IMR-90 (cell line): ENCODE measurements around the gene CPLX1. TPM values are rescaled to one million over a fixed set of nuclear protein-coding genes. Genes with fewer than 3 reads are reported as not detected.

Experiments
- ATAC-seq: fragments of 200-7000 bp; cut with Tn5 transposase; 2 replicates; pipeline ENCODE4 v1.9.1; 2020; ENCODE audit warnings: low read depth, mild to moderate bottlenecking, moderate library complexity
- BruUV-seq: library from RNA; stranded (reverse); fragments of 400-500 nt; replicated peaks from 2 replicates; lab custom pipeline; 2021; lab: Mats Ljungman, UMichigan
- CTCF ChIA-PET: fragments of 300-600 bp; formaldehyde crosslinking; extraction: SDS; loops from one replicate; lab custom pipeline; 2021; ENCODE audit warnings: antibody characterized with exemption; lab: Yijun Ruan, JAX
- POLR2A ChIA-PET: fragments of 300-600 bp; sonication (Branson Sonifier 250); formaldehyde crosslinking; loops from one replicate; lab custom pipeline; 2022; ENCODE audit warnings: antibody characterized with exemption; ENCODE audit not compliant: unreplicated experiment; lab: Charles Lee
- DNase-seq: peaks from one replicate; pipeline ENCODE4 v3.0.0; 2013
- H2AFZ ChIP-seq: replicated peaks from 2 replicates; pipeline ENCODE3; 2013; ENCODE audit warnings: low read length, mild to moderate bottlenecking; ENCODE audit not compliant: poor library complexity
- H2AK5ac ChIP-seq: 2 replicates; pipeline ENCODE4 v1.6.1; 2013; ENCODE audit warnings: low read depth, low read length, inconsistent platforms
- H2AK9ac ChIP-seq: replicated peaks from 2 replicates; pipeline ENCODE3; 2013; ENCODE audit warnings: mild to moderate bottlenecking, low read depth, low read length, moderate library complexity; ENCODE audit not compliant: poor library complexity
- H2BK120ac ChIP-seq: 2 replicates; pipeline ENCODE4 v1.6.1; 2013; ENCODE audit warnings: low read depth, low read length, inconsistent platforms
- H2BK15ac ChIP-seq: 3 replicates; pipeline ENCODE4 v1.6.1; 2013; ENCODE audit warnings: low read depth, low read length, inconsistent platforms
- H2BK20ac ChIP-seq: 2 replicates; pipeline ENCODE4 v1.6.1; 2013; ENCODE audit warnings: low read depth, mild to moderate bottlenecking, inconsistent platforms, low read length, moderate library complexity
- H2BK5ac ChIP-seq: 2 replicates; pipeline ENCODE4 v1.6.1; 2013; ENCODE audit warnings: mild to moderate bottlenecking, low read depth, low read length, inconsistent platforms; ENCODE audit not compliant: poor library complexity, severe bottlenecking
- H3K14ac ChIP-seq: replicated peaks from 2 replicates; pipeline ENCODE4 v1.6.1; 2013; ENCODE audit warnings: low read depth, low read length, inconsistent platforms
- H3K18ac ChIP-seq: 2 replicates; pipeline ENCODE4 v1.6.1; 2013; ENCODE audit warnings: low read depth, low read length, control low read depth
- H3K23ac ChIP-seq: 2 replicates; pipeline ENCODE4 v1.6.1; 2013; ENCODE audit warnings: low read depth, low read length, inconsistent platforms
- H3K27ac ChIP-seq: 2 replicates; pipeline ENCODE4 v1.5.1; 2013; ENCODE audit warnings: mild to moderate bottlenecking, control low read depth, low read length; ENCODE audit not compliant: insufficient read depth
- H3K27me3 ChIP-seq: 2 replicates; pipeline ENCODE4 v1.6.1; 2013; ENCODE audit warnings: low read length; ENCODE audit not compliant: control insufficient read depth, insufficient read depth
- H3K36me3 ChIP-seq: 2 replicates; pipeline ENCODE4 v1.6.1; 2013; ENCODE audit warnings: low read length, mixed read lengths; ENCODE audit not compliant: control insufficient read depth, insufficient read depth
- H3K4ac ChIP-seq: 2 replicates; pipeline ENCODE4 v1.6.1; 2013; ENCODE audit warnings: low read depth, low read length, inconsistent platforms
- H3K4me1 ChIP-seq: 2 replicates; pipeline ENCODE4 v1.6.1; 2013; ENCODE audit warnings: low read length, mixed read lengths; ENCODE audit not compliant: control insufficient read depth, insufficient read depth
- H3K4me2 ChIP-seq: 2 replicates; pipeline ENCODE4 v1.6.1; 2013; ENCODE audit warnings: low read depth, mild to moderate bottlenecking, control low read depth, low read length, moderate library complexity
- H3K4me3 ChIP-seq: 2 replicates; pipeline ENCODE4 v1.5.1; 2013; ENCODE audit warnings: low read depth, mild to moderate bottlenecking, control low read depth, low read length, moderate library complexity; ENCODE audit not compliant: insufficient read depth
- H3K56ac ChIP-seq: 2 replicates; pipeline ENCODE4 v1.6.1; 2013; ENCODE audit warnings: low read length, inconsistent platforms; ENCODE audit not compliant: insufficient read depth; ENCODE audit errors: extremely low read depth
- H3K79me1 ChIP-seq, 2 experiments: 2 replicates each; pipeline ENCODE4 v1.6.1; 2013; ENCODE audit warnings: low read length in 2 of 2, inconsistent platforms in 1 of 2, low read depth in 1 of 2
- H3K9ac ChIP-seq: 2 replicates; pipeline ENCODE4 v1.6.1; 2013; ENCODE audit warnings: low read depth, low read length, control low read depth
- H3K9me1 ChIP-seq: 2 replicates; pipeline ENCODE4 v1.6.1; 2013; ENCODE audit warnings: low read length, inconsistent platforms; ENCODE audit not compliant: insufficient read depth
- H3K9me3 ChIP-seq: 2 replicates; pipeline ENCODE4 v1.6.1; 2013; ENCODE audit warnings: low read length; ENCODE audit not compliant: control insufficient read depth, insufficient read depth
- H4K20me1 ChIP-seq: 2 replicates; pipeline ENCODE4 v1.6.1; 2013; ENCODE audit warnings: low read length, inconsistent platforms; ENCODE audit not compliant: insufficient read depth
- H4K5ac ChIP-seq: 2 replicates; pipeline ENCODE4 v1.6.1; 2013; ENCODE audit warnings: mild to moderate bottlenecking, low read depth, low read length, control low read depth
- H4K8ac ChIP-seq, 2 experiments: 2 replicates each; pipeline ENCODE4 v1.6.1; 2013; ENCODE audit warnings: low read depth in 2 of 2, low read length in 2 of 2, control low read depth in 1 of 2, inconsistent platforms in 1 of 2
- H4K91ac ChIP-seq: 2 replicates; pipeline ENCODE4 v1.6.1; 2013; ENCODE audit warnings: low read depth, low read length, inconsistent platforms; ENCODE audit not compliant: insufficient read depth
- BHLHE40 ChIP-seq: fragments of 150-350 bp; IDR thresholded peaks from 2 replicates; pipeline ENCODE4 v1.6.1; 2016; ENCODE audit warnings: mild to moderate bottlenecking, low read depth, low read length
- CEBPB ChIP-seq: IDR thresholded peaks from 2 replicates; pipeline ENCODE4 v1.6.1; 2012; ENCODE audit warnings: low read depth, low read length, improper control_type of control experiment
- CHD1 ChIP-seq: IDR thresholded peaks from 2 replicates; pipeline ENCODE4 v1.6.1; 2012; ENCODE audit warnings: low read depth, low read length, improper control_type of control experiment
- ELK1 ChIP-seq: fragments of 150-350 bp; IDR thresholded peaks from 2 replicates; pipeline ENCODE4 v1.6.1; 2016; ENCODE audit warnings: low read depth, mild to moderate bottlenecking, low read length, moderate library complexity, borderline replicate concordance
- FOS ChIP-seq: fragments of 150-350 bp; IDR thresholded peaks from 2 replicates; pipeline ENCODE4 v1.6.1; 2016; ENCODE audit warnings: low read depth, low read length
- MAFK ChIP-seq: IDR thresholded peaks from 2 replicates; pipeline ENCODE4 v1.6.1; 2012; ENCODE audit warnings: low read depth, low read length, improper control_type of control experiment
- MAZ ChIP-seq: IDR thresholded peaks from 2 replicates; pipeline ENCODE4 v1.6.1; 2012; ENCODE audit warnings: low read depth, mild to moderate bottlenecking, low read length, improper control_type of control experiment, moderate library complexity, borderline replicate concordance
- MXI1 ChIP-seq: IDR thresholded peaks from 2 replicates; pipeline ENCODE4 v1.6.1; 2012; ENCODE audit warnings: low read depth, mild to moderate bottlenecking, low read length, moderate library complexity, borderline replicate concordance
- NFE2L2 ChIP-seq: fragments of 150-350 bp; IDR thresholded peaks from 2 replicates; pipeline ENCODE4 v1.6.1; 2016; ENCODE audit warnings: low read depth, mild to moderate bottlenecking, low read length
- POLR2A ChIP-seq: IDR thresholded peaks from 2 replicates; pipeline ENCODE4 v1.6.1; 2012; ENCODE audit warnings: mild to moderate bottlenecking, low read depth, low read length
- RAD21 ChIP-seq: IDR thresholded peaks from 2 replicates; pipeline ENCODE4 v1.6.1; 2012; ENCODE audit warnings: low read length, improper control_type of control experiment
- RCOR1 ChIP-seq: IDR thresholded peaks from 2 replicates; pipeline ENCODE4 v1.6.1; 2012; ENCODE audit warnings: mild to moderate bottlenecking, low read length, improper control_type of control experiment; ENCODE audit not compliant: insufficient replicate concordance
- RFX5 ChIP-seq: IDR thresholded peaks from 2 replicates; pipeline ENCODE4 v1.8.0; 2012; ENCODE audit warnings: low read depth, mild to moderate bottlenecking, low read length, moderate library complexity
- SMC3 ChIP-seq: fragments of 150-350 bp; IDR thresholded peaks from 2 replicates; pipeline ENCODE4 v1.6.1; 2016; ENCODE audit warnings: low read depth, mild to moderate bottlenecking, antibody characterized with exemption, low read length, moderate library complexity
- USF2 ChIP-seq: fragments of 150-350 bp; IDR thresholded peaks from 2 replicates; pipeline ENCODE4 v1.6.1; 2017; ENCODE audit warnings: mild to moderate bottlenecking, antibody characterized with exemption, low read length, low read depth
- WGBS, 2 experiments: methylation state at CpG; one replicate each; pipeline versions ENCODE4 v1.1.5 to v1.1.7; 2013; ENCODE audit warnings: missing lambda C conversion rate in 2 of 2; ENCODE audit not compliant: insufficient read length in 1 of 2; ENCODE audit errors: extremely low coverage in 2 of 2; 5-methylcytosine and 5-hydroxymethylcytosine counted together
- dilution Hi-C: fragments of 300-500 bp; cut with HindIII; formaldehyde crosslinking; loops from one replicate; pipeline ENCODE4 v1.14.3; 2018; ENCODE audit warnings: low sequenced_read_pairs; ENCODE audit not compliant: unreplicated experiment
- in situ Hi-C: fragments of 300-500 bp; cut with MboI; formaldehyde crosslinking; loops from 3 replicates; pipeline ENCODE4 v1.14.3; 2019; ENCODE audit warnings: low sequenced_read_pairs, inconsistent platforms, mixed read lengths
- intact Hi-C: fragments of 100-400 bp; cut with micrococcal nuclease; formaldehyde crosslinking; loops from 2 replicates; pipeline ENCODE4 v1.10.0; 2022
- polyA plus RNA-seq, 3 experiments: library from polyadenylated mRNA; depleted of rRNA; stranded (reverse); fragments of >200 nt; gene quantifications; 2 replicates each; pipeline ENCODE4 v1.2.3, GENCODE V29; 2012; ENCODE audit warnings: low replicate concordance in 1 of 3
- total RNA-seq: library from RNA; depleted of rRNA; stranded (reverse); fragments of >200 nt; gene quantifications from 2 replicates; pipeline ENCODE4 v1.2.3, GENCODE V29; 2012
- TF ChIP-seq, protein P1 (sequence below): conservative IDR thresholded peaks from 2 replicates; pipeline ENCODE4 v1.5.1; 2012; ENCODE audit warnings: mild to moderate bottlenecking, low read depth, low read length, improper control_type of control experiment

CPLX1 gene
- total and polyA plus RNA-seq, 2 of the 4 experiments (the other 2 are of a cell fraction), result 0.05 TPM; not detected in 1

GRCh38 chr4:860561-860960, 34.6 kb upstream of the CPLX1 start:
- POLR2A ChIA-PET, result no interaction called here

More at GRCh38 chr4:860561-860960, 34.6 kb upstream of the CPLX1 start:
- no peak overlapping the region for H3K4ac ChIP-seq
- no peak overlapping the region for H3K4me3 ChIP-seq
- peaks cover 0 to 12% of the 10 kb centered on the region in 2 experiments; a peak in 2 of 4 replicates for H3K79me1 ChIP-seq
- H2AFZ ChIP-seq, result no peak overlapping the region
- H3K18ac ChIP-seq, result no peak overlapping the region
- DNase-seq (no peak), ATAC-seq (no peak)
- H3K27me3 ChIP-seq, result no peaks in the 10 kb centered on the region
- H3K27ac ChIP-seq, result no peak overlapping the region
- H3K14ac ChIP-seq, result no peak overlapping the region
- H4K91ac ChIP-seq, result no peak overlapping the region
- 96% methylated on average over 11 of the region's 21 CpGs; no CpG with 5 or more reads in 1 of the 2 experiments for WGBS, 2 experiments
- H4K5ac ChIP-seq, result no peak overlapping the region
- H3K9ac ChIP-seq, result no peak overlapping the region
- peaks cover 64% of the 10 kb centered on the region for H3K36me3 ChIP-seq
- dilution Hi-C loops (no loop called here), in situ Hi-C loops (no loop called here), intact Hi-C loops (no loop called here)
- H3K4me1 ChIP-seq, result no peaks in the 10 kb centered on the region
- H3K56ac ChIP-seq, result no peak overlapping the region
- H3K9me1 ChIP-seq, result 0 out of 2 replicates have a peak, but pooled peaks cover 3% of the 10 kb centered on the region
- CTCF ChIA-PET, result no interaction called here
- H2BK15ac ChIP-seq, result no peak overlapping the region
- H4K8ac ChIP-seq, result no peak overlapping the region
- H2BK20ac ChIP-seq, result no peak overlapping the region
- peaks cover 12% of the 10 kb centered on the region for H4K20me1 ChIP-seq
- no peak overlapping the region for H2BK120ac ChIP-seq
- BruUV-seq, result no TSS peak
- H2AK5ac ChIP-seq, result no peak overlapping the region
- no peak overlapping the region for H2BK5ac ChIP-seq
- no peak overlapping the region for H3K23ac ChIP-seq
- TF ChIP-seq BHLHE40, result no peak
- no peak for TF ChIP-seq CHD1
- TF ChIP-seq ELK1, result no peak
- no peak for TF ChIP-seq NFE2L2
- TF ChIP-seq MXI1, result no peak
- TF ChIP-seq MAFK, result no peak
- TF ChIP-seq MAZ, result no peak
- no peak for TF ChIP-seq CEBPB
- no peak for TF ChIP-seq RAD21
- TF ChIP-seq POLR2A, result no peak
- no peak for TF ChIP-seq RCOR1
- TF ChIP-seq SMC3, result no peak
- TF ChIP-seq USF2, result no peak
- TF ChIP-seq, protein P1, sequence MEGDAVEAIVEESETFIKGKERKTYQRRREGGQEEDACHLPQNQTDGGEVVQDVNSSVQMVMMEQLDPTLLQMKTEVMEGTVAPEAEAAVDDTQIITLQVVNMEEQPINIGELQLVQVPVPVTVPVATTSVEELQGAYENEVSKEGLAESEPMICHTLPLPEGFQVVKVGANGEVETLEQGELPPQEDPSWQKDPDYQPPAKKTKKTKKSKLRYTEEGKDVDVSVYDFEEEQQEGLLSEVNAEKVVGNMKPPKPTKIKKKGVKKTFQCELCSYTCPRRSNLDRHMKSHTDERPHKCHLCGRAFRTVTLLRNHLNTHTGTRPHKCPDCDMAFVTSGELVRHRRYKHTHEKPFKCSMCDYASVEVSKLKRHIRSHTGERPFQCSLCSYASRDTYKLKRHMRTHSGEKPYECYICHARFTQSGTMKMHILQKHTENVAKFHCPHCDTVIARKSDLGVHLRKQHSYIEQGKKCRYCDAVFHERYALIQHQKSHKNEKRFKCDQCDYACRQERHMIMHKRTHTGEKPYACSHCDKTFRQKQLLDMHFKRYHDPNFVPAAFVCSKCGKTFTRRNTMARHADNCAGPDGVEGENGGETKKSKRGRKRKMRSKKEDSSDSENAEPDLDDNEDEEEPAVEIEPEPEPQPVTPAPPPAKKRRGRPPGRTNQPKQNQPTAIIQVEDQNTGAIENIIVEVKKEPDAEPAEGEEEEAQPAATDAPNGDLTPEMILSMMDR, result no peak
- no peak for TF ChIP-seq FOS
- no peak for TF ChIP-seq RFX5
- no peak overlapping the region for H2AK9ac ChIP-seq
- no peak overlapping the region for H3K4me2 ChIP-seq
- H3K9me3 ChIP-seq, result no peaks in the 10 kb centered on the region
